NCI-H82 treated with DMSO at 0.1 percent for 48 hours (cell line): ENCODE results near the gene CREB5.
"Not testable (repeated sequence)": the region's sequence is repeated elsewhere in the genome, so short reads cannot be mapped to it uniquely, and the experiment has no call there.

Experiments
- DNase-seq: peaks from one replicate; lab custom pipeline; 2025; ENCODE audit not compliant: unreplicated experiment; lab: John Stamatoyannopoulos, UW

Gene CREB5

DNA sequence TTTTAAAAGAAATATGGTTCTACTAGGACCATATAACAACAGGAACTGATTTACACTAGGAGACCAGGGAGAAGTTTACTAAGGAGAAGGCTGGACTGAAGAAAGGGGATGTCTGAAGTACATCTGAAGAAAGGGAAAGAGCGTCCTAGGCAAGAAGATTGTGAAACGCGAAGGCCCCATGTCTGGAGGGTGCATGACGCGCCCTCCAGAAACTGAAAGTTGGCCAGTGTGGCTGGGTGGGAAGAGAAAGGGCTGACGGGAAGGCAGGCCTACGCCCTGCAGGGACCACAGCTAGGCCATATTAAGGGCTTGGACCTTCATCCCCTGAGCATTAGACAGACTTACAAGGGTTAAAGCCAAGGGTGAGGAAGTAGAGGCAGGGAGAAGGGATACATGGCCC, 387.8 kb downstream of the CREB5 start:
- DNase-seq, result no peak

DNA sequence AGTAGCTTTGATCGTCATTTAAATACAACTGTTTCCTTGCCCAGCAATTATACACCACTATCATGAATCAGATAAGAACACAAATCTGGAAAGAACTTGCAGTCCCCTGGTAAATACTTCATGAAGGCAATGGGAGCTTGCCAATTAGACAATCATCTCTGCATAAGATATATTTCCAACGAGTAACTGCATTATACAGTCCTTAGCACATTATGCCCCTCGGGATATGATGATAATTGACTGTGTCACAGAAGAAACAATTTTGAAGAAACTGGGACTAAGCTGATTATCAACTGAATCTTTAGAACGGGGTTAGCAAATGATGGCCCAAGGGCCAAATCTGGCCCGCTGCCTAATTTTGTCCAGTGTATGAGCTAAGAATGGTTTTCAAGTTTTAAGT, 390.1 kb downstream of the CREB5 start:
- no peak for DNase-seq

DNA sequence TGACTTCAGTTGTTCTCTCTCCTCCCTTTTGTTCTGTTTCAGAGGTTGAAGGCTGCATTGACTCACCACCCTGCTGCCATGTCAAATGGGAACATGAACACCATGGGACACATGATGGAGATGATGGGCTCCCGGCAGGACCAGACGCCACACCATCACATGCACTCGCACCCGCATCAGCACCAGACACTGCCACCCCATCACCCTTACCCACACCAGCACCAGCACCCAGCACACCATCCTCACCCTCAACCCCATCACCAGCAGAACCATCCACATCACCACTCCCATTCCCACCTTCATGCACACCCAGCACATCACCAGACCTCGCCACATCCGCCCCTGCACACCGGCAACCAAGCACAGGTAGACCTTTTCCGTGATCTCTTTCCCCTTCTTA, 391.8 kb downstream of the CREB5 start:
- no peak for DNase-seq

DNA sequence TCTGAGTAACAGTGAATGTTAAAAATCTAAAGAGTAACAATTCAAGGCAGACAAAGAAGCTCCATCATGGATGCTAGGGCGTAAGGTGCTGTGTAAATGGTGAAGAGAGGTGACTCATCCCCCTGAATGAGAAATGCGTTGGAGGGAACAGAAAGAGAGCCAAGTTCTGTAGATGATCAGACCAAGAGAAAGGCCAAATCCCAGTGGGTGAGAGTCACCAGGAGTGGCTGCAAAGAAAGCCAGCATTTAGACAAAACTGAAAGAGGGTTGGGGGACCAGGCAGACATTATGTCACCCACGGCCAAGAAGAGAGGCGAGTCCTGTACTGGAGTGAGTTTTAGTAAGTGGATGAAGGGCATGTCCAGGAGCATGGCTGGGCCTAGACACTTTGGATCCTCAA, 392.7 kb downstream of the CREB5 start:
- no peak for DNase-seq

DNA sequence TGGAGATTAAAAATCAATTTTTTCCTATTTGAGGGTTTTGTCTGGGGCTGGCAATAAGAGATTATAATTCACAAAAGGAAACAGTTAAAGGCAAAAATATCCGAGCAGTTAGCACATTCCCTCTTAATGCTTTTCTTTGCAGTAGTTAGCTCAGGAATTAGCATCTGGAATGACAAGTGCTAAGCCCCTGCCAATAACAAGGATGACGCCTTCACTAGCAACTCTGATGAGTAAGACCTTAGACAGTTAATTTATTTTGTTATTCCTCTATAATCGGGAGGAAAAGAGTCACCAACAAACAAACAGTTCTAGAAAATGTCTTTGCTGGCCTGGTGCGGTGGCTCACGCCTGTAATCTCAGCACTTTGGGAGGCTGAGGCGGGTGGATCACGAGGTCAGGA, 394.5 kb downstream of the CREB5 start:
- no peak for DNase-seq

DNA sequence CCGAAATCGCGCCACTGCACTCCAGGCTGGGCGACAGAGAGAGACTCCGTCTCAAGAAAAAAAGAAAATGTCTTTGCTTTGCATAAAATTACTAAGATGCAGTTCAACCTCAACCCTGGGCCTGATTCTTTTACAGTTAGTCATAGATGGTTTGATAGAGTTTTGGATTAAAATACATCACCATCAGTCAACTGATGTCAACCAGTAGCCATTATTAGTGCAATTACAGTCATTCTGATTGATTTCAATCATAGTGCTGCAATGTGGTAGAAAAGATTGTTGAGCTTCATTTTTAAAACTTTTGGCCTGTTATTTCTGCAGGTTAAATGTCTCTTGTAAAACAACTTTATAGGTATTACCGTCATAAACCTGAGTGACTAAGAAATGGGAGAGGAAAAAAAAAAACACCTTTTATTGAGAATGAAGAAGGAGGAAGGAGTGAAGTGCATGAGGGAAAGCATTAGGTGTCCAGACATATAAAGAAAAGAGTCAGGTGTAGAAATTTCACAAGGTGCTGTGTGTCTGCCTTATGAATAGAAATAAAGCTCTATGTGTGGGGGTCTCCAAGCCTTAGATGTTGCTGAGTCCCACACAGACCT, 395.2 kb downstream of the CREB5 start:
- no peak for DNase-seq

DNA sequence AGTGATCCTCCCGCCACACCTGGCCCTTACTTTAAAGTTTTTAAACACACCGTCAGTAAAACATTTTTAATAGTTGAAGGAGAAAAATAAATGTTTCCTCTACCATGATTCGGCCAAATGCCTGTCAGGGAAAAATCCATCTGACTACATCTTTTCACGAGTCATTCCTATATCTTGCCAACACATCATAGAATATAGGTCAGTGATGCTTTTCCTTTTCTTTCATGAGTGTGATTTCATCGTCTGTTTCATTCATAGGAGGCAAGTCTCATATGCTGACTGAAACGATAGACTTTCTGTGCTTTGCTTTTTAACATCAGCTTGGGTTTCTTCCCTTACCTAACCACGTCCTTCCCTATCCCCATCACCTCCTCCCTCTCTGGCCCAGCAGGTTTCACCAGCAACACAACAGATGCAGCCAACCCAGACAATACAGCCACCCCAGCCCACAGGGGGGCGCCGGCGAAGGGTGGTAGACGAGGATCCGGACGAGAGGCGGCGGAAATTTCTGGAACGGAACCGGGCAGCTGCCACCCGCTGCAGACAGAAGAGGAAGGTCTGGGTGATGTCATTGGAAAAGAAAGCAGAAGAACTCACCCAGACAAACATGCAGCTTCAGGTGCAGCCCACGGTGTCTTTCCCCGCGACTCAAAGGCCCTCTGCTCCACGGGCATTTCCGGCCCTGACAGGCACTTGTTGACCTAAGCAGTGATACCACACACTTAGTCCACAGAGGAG, 396.6 kb downstream of the CREB5 start:
- DNase-seq, result no peak

DNA sequence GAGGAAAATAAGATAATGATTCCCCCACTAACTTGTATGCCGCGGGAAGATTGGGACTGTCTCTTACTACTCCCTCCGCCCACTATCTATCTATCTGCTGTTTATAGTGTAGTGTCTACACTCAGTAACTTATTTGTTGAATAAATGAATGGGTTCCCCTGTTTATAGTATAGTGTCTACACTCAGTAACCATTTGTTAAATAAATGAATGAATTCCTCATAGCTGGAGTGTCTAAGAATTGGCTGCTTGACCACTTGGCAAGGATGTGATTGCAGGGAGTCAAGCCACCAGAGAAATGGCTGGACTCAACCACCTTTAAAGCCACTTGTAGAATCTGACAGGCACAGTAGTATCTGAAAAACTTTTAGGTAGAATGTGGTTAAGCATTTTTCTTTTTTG, 398.7 kb downstream of the CREB5 start:
- DNase-seq, result no peak

DNA sequence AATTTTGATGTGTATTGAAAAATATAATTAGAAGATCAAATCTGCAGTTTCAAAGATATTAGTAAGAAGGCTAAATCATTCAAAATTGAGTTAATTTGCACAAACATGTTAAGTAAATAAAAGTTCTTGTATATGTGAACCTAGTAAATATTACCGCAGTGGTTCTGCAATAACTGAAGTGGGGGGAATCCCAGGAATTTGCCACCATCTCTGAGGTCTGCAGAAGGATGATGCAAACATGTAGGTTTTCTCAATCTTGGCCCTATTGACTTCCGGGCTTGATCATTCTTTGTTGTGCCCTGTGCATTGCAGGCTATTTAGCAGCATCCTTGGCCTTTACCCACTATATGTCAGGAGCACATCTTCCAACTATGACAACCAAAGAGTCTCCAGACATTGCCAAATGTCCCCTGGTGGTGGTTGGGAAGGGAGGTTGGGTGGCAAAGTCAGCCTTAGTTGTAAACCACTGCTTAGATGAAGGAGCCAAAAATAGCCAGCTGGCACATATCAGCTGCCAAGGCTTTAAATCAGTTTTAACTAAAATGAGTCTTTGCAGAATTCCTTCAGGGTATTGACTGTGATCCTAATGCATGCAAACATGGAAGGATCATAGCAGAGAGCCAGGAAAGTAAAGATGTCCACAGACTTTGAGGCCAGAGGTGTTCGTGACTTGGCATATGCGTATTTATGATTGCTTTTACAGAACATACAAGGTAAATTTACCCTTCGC, 399.5 kb downstream of the CREB5 start:
- DNase-seq, result no peak

DNA sequence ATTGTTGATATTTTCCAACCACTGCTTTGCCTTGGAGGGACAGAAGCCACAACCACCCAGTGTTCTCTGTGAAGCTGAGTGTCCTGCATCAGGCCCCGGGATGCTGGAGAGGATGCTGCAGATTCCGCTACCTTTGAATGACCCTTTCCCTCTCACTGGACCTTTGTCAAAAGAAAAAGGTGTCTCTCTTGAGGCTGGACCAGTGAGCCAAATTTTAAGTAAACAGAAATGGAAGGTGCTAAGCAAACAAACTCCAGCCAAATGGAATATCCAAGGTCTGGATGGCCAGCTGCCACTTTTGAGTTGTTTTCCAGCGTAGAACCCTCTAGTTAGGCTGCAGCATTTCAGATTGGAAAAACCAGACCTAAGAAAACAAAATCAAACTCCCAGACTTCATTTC, 400.3 kb downstream of the CREB5 start:
- no peak for DNase-seq

DNA sequence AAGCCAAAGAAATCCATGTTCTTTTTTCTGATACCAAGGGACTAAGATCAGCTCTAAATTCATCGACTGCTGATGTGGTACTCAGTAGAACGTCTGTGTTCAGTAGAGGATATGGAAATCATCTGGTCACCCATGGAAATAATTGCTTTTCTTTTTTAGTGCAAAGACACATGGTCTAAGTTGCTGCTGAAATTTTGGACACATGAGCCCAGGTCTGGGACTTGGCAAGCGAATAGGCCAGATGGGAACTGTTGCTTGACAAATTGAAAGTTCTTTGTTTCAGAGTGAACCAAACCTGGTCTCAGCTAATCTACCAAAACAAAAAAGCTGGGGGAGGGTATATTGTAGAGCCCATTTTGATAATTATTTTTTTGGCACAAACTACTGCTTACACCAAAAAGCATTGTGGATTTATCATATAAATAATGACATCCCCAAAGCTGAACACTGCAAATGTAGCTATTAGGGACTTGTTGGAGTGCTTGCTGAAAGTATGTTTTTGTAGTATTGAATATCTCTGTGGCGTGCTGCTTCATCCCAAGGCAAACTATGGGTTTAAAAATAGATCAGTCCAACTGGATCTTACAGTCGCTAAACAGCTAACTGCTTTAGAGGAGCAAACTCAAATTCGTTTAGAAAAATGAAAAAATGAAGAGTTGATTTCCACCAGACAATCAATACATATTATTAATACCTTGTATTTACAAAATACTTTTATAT, 401.1 kb downstream of the CREB5 start:
- DNase-seq, result no peak

DNA sequence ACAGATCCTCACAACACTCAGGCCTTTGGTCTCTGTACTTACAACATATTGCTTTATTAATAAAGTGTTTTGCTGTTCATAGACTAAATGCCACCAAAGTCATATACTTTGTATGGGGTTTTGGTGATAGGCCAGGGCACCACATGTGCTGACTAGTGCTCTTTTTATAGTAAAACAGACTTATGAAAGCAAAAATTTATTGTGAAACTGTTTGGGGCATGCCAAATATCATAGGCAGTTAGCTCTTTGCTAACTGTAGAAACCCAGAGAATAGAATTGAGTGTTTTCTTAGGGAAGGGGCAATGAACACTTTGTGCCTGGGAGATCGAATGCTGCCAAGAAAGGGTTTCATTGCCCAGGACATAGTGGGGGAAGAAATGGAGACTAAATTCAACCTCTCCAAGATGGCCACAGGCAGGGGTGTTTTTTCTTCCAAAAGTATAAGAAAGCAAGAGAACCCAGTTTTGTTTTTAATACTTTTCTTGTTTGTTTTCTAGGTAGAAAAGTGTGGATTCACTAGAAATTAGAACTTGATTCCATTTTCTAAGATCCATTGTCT, 403.1 kb downstream of the CREB5 start:
- no peak for DNase-seq

DNA sequence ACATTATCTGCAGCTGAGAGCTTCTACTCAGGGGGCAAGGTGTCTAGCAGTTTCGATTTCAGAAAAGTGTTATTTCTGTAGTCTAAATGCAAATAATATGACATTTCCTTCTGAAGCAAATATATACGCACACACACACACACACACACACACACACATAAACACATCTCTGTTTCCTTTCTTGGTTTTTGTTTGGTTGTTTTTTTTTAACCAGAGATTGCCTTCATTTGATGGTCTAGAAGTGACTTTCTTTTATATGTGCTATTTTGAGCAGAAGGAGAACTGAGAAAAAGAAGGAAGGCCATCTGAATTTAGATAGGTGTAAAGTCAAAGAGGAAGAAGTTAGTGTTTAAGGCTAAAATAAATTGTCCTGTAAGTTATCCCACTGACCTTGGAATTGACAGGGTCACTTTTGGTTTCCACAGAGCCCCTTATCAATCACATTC, 403.6 kb downstream of the CREB5 start:
- DNase-seq, result no peak

DNA sequence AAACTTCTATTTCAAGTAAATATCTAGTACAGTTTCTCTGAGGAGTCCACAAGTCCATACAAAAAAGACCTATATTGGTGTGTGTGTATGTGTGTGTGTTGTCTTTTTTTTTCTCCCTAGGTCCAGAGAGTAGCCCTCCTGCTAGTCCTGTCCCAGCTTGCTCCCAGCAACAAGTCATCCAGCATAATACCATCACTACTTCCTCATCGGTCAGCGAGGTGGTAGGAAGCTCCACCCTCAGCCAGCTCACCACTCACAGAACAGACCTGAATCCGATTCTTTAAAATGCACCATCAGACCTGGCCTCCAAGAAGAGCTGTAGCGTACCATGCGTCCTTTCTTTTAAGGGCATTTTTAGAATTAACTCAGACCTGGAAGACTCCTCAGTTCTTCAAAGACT, 406.7 kb downstream of the CREB5 start:
- DNase-seq, result no peak

DNA sequence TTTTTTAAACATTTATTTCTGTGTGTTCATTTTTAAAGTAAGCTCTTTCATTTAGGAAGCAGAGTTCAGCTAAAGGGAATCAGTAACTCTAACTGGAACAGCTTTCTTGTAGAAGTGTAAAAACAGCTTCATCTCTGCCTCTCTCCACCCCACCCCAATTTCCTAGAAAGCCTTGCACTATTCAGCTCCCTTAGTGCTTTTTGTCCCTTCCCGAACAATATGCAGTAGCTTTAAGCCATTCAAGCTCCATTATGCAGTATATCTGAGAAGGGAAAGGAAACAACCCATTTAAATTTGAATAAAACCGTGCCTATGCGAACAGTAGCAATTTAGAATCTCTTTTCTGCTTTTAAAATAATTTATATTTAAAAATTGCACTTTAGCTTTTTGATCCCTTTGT, 411.3 kb downstream of the CREB5 start:
- DNase-seq, result no peak

DNA sequence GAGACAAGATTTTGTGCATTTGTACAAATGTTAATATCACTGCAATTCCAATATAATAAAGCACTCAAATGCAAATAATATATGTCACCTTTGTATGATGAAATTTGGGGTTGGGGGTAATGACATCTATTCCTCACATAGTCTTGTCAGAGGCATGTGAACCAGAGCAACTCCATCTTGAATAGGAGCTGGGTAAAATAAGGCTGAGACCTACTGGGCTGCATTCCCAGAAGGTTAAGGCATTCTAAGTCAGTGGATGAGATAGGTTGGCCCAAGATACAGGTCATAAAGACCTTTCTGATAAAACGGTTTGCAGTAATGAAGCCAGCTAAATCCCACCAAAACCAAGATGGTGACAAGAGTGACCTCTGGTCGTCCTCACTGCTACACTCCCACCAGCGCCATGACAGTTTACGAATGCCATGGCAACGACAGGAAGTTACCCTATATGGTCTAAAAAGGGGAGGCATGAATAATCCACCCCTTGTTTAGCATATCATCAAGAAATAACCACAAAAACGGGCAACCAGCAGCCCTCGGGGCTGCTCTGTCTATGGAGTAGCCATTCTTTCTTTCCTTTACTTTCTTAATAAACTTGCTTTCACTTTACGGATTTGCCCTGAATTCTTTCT, 413.6 kb downstream of the CREB5 start:
- not testable (repeated sequence) for DNase-seq

DNA sequence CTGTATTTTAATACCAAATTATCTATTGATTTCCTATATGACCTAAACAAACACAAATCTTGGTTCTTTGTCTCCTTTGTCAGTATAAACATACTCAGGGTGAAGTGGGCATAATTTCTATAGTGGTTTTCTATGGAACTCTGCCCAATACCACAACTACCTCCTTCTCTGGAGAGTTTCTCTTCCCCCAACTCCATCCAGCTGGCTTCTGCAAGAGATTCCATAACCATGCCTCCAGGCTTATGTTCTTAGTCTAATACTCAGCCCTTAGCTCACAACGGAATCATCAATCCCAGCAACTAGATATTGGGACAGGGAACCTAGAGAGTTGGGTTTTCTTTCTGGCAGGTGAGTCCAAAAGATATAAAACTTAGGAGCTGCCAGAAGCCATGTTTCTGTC, 418.5 kb downstream of the CREB5 start:
- no peak for DNase-seq

DNA sequence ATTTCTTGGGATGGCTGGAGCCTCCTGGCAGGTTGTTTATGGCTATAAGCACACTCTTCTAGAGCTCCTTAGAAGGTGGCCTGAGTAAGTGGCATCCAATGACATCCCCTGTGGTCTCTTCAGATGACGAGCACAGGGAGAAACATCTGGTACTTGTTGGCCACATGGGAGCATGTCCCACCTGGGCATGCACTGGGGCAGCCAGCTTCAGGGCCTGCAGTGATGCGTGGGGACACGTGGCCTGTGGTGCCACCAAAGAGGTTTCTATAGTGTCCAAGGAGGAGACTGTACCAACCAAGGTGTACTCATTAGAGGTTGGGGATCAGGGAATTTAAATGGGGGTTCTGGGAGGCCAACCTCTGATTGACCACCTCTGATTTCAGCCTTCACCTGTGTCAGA, 420.4 kb downstream of the CREB5 start:
- DNase-seq, result no peak

DNA sequence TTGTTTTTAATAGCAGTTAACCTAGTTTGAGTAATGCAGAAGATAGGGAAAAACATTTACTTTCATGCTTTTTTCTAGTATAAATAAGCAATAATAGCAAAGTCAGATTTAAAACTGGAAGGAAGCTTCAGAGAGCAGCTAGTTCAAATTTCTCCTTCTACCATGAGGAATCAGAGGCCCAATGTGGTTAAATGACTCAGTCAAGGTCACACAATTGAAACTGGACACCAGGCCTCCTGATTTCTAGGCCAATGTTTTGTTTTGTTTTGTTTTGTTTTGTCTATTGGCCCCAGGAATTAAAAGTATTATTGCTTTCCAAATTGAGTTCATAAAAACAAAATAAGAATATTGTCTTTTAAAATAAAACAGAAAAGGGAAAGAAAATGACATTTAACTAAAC, 423.5 kb downstream of the CREB5 start:
- no peak for DNase-seq

DNA sequence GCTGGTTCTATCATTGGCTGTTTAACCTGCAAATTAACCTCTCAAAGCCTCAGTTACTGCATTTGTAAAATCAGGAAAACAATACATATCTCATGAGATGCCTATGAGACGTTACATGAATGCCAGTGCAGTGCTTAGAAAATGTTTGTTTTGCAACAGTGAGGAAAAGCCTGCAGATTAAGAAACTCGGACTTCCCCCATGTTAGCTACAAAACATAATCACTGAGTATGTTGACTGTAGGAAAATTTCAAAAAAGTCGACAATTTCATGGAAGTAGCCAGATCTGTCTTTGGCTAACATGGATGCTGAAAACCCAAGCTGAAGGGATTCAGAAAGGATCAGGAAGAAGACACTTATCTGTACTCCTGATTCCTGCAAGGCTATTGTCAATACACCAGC, 424.4 kb downstream of the CREB5 start:
- DNase-seq, result no peak

DNA sequence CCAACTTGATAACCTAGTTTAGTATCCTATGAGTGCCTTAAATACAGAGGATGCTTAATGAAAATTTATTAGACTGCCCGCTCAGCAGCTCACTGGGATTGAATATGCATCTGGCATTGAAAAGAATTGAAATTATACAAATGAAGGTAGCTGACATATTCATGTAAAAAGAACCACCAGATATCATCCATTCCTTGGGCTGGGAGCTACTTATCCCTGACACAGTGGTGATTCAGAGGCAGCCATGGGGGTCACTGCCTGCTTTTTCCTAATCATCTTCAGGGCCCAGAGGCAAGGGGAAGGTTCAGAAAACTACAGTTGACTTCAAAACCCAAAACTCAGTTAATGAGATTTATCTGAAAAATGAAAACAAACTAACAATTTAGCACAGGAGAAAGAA, 424.9 kb downstream of the CREB5 start:
- no peak for DNase-seq
